NT2/D1 (cell line): ENCODE data around the gene OGT.

Source experiments
- YY1 ChIP-seq: IDR thresholded peaks from 2 replicates; pipeline ENCODE4 v1.6.1; 2011; ENCODE audit not compliant: insufficient read length, insufficient read depth
- ZNF274 ChIP-seq: IDR thresholded peaks from 2 replicates; pipeline ENCODE4 v1.6.1; 2011; ENCODE audit warnings: mild to moderate bottlenecking, low read depth, low read length

DNA sequence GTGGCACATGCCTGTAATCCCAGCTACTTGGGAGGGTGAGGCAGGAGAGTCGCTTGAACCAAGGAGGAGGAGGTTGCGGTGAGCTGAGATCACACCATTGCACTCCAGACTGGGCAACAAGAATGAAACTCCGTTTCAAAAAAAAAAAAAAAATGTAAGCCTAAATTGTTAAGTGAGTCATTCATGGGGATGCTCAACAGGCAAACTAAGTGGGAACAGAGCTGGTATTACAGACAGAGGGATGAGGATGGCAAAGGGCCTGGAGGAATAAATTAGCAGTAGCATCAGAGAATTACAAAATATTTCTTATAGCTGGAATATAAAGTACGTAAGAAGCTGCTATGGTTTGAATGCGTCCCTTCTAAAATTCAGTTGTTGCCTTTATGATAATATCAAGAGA is 43.4 kb upstream of the OGT start:
- no peak for TF ChIP-seq ZNF274
- TF ChIP-seq YY1: no peak
